Glutamatergic neuron (in vitro differentiated cells): Measurements from ENCODE around the gene UMAD1. TPM values are rescaled to one million over a fixed set of nuclear protein-coding genes. Genes with fewer than 3 reads are reported as not detected.

ENCODE experiments used
- DNase-seq: peaks from one replicate; pipeline ENCODE4 v3.0.0; 2022
- H3K27ac Mint-ChIP-seq: one replicate; pipeline ENCODE4 v1.8.0; 2020; ENCODE audit warnings: mild to moderate bottlenecking, mixed read lengths, inconsistent platforms; ENCODE audit not compliant: unreplicated experiment
- H3K27me3 Mint-ChIP-seq: one replicate; pipeline ENCODE4 v1.8.0; 2020; ENCODE audit warnings: mild to moderate bottlenecking, moderate library complexity, mixed read lengths, inconsistent platforms; ENCODE audit not compliant: unreplicated experiment
- H3K36me3 Mint-ChIP-seq: one replicate; pipeline ENCODE4 v1.8.0; 2020; ENCODE audit warnings: mild to moderate bottlenecking, mixed read lengths, inconsistent platforms; ENCODE audit not compliant: unreplicated experiment
- H3K4me1 Mint-ChIP-seq: one replicate; pipeline ENCODE4 v1.8.0; 2020; ENCODE audit warnings: mild to moderate bottlenecking, low read depth, mixed read lengths, inconsistent platforms; ENCODE audit not compliant: unreplicated experiment
- H3K4me3 Mint-ChIP-seq: one replicate; pipeline ENCODE4 v1.8.0; 2020; ENCODE audit warnings: mild to moderate bottlenecking, mixed read lengths, inconsistent platforms; ENCODE audit not compliant: unreplicated experiment
- H3K9me3 Mint-ChIP-seq: one replicate; pipeline ENCODE4 v1.8.0; 2020; ENCODE audit warnings: mild to moderate bottlenecking, moderate library complexity, mixed read lengths, inconsistent platforms; ENCODE audit not compliant: unreplicated experiment
- total RNA-seq: library from RNA; stranded (reverse); fragmentation: NEBNext Ultra II Directional; extraction: Animal tissue kit (Norgen Biotek cat#: 25700); gene quantifications from one replicate; pipeline ENCODE4 v1.2.1, GENCODE V29; 2021; ENCODE audit not compliant: unreplicated experiment
- TF ChIP-seq, protein P1 (sequence below): fragments of 200-600 bp; sonication (generic); IDR thresholded peaks from one replicate; pipeline ENCODE4 v1.5.0; 2021; ENCODE audit not compliant: partially characterized antibody, unreplicated experiment

UMAD1 gene
- total RNA-seq, 1 donor from 2014 or later, result 5.2 TPM

DNA sequence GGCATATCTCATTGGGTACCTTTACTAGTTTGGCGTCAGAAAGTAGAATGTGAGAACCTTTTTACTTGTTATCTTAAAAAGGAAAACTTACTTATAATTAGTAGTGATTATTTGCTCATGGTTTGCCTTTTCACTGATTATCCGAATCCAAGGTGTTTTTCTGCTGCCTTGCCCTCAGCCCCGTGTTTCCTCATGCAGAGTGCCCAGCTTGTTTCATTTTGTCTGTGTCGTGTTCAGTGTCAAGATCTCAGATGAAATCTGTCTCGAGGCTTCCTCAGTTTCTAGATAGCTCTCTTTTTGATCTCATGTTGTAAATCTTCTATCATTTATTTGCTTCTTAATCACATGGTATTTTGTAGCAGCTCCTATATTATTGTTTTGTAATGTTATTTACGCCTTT lies 47.8 kb downstream of the UMAD1 start:
- Mint-ChIP-seq H3K4me3 (no peak overlapping the region), H3K36me3 (no peaks in the 10 kb centered on the region), H3K27me3 (no peaks in the 10 kb centered on the region), H3K27ac (no peak overlapping the region), H3K4me1 (no peaks in the 10 kb centered on the region), H3K9me3 (no peaks in the 10 kb centered on the region)
- TF ChIP-seq, protein P1, sequence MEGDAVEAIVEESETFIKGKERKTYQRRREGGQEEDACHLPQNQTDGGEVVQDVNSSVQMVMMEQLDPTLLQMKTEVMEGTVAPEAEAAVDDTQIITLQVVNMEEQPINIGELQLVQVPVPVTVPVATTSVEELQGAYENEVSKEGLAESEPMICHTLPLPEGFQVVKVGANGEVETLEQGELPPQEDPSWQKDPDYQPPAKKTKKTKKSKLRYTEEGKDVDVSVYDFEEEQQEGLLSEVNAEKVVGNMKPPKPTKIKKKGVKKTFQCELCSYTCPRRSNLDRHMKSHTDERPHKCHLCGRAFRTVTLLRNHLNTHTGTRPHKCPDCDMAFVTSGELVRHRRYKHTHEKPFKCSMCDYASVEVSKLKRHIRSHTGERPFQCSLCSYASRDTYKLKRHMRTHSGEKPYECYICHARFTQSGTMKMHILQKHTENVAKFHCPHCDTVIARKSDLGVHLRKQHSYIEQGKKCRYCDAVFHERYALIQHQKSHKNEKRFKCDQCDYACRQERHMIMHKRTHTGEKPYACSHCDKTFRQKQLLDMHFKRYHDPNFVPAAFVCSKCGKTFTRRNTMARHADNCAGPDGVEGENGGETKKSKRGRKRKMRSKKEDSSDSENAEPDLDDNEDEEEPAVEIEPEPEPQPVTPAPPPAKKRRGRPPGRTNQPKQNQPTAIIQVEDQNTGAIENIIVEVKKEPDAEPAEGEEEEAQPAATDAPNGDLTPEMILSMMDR, result no peak
- DNase-seq, result no peak

DNA sequence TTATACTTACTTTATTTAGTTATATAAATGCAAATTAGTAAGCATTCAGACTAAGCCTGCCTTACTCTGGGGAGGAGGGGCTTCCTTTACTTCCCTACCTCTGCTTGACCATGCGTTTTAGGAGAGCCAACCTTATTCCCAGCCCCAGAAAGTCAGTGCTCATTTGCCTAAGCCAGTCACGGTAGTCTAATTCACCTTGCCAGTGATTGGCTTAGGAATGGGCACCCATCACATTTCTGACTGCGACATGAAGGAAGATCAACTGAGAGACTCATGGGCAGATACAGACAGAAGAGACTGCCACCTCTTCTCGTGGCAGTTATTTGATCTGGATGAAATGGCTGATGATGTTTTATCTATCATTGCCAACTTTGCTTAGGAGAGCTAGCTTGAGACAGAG lies 48.4 kb downstream of the UMAD1 start:
- H3K27me3 Mint-ChIP-seq, result no peaks in the 10 kb centered on the region
- no peak for DNase-seq

DNA sequence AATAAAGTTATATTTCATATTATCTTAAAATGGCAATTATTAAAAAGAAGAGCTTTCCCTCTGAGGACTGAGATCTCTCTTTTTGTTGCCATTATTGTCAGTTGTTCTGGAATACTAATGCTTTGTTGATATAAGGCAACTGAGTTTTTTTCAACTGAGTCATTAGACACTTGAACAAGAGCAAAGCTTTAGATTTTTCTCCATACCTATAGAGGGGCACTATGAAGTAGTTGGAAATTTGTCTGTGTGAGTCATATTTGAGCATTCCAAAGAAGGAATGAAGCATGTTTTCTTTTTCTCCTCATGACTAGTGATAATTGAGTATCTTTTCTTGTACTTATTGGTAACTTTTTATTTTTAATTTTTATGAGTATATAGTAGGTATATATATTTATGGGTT lies 53.3 kb downstream of the UMAD1 start:
- no peaks in the 10 kb centered on the region for H3K9me3 Mint-ChIP-seq
- H3K4me3 Mint-ChIP-seq, result no peak overlapping the region
- no peak overlapping the region for H3K27ac Mint-ChIP-seq
- TF ChIP-seq, protein P1, result no peak
- H3K4me1 Mint-ChIP-seq, result peaks cover 14% of the 10 kb centered on the region
- DNase-seq, result no peak
- peaks cover 5% of the 10 kb centered on the region for H3K36me3 Mint-ChIP-seq
- H3K27me3 Mint-ChIP-seq, result no peaks in the 10 kb centered on the region

More for the DNA sequence above, 48.4 kb downstream of the UMAD1 start:
- H3K9me3 Mint-ChIP-seq, result no peaks in the 10 kb centered on the region
- TF ChIP-seq, protein P1, result no peak
- no peaks in the 10 kb centered on the region for H3K36me3 Mint-ChIP-seq
- H3K4me3 Mint-ChIP-seq, result no peak overlapping the region
- H3K4me1 Mint-ChIP-seq, result no peaks in the 10 kb centered on the region
- no peak overlapping the region for H3K27ac Mint-ChIP-seq

DNA sequence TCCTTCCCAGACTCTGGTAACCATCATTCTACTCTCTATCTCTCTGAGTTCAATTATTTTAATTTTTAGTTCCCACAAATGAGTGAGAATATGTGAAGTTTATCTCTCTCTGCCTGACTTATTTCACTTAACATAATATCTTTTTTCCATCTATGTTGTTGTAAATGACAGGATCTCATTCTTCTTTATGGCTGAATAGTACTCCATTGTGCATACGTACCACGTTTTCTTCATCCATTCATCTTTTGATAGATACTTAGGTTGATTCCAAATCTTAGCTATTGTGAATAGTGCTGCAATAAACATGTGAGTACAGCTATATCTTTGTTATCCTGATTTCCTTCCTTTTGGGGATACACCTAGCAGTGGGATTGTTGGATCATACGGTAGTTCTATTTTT lies 54.0 kb downstream of the UMAD1 start:
- H3K9me3 Mint-ChIP-seq, result no peaks in the 10 kb centered on the region
- H3K36me3 Mint-ChIP-seq, result peaks cover 5% of the 10 kb centered on the region
- DNase-seq, result no peak
- no peak overlapping the region for H3K27ac Mint-ChIP-seq
- H3K4me3 Mint-ChIP-seq, result no peak overlapping the region
- TF ChIP-seq, protein P1, result no peak
- no peaks in the 10 kb centered on the region for H3K27me3 Mint-ChIP-seq
- peaks cover 15% of the 10 kb centered on the region for H3K4me1 Mint-ChIP-seq

DNA sequence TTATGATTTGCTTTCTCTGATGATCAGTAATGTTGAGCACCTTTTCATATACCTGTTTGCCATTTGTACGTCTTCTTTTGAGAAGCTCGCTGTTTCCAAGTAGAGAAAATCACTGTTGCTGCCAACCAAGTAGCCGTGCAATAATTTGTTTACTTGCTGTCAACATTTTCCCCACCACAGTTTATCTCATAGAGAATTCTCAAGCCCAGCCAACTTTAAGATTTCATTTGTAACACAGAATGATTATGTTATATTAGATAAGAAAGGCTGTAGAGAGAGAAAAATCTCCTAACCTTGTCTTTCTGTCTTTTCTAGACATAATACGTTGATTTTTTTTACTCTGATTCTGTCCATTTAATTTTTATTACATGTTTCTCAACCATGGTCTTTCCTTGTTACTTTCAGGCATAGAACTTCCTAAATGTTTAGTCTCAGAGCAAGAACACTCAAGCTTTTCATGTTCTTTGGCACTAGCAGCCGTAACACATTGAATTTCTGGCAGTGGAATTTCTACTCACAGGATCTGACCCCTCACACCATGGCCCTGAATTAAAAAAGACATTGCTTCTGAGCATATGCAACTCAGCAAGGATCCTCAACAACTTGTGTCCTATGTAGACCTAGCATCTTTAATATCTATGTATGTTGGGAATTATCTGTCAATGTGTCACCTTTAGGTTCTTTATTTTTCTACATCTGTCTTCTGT lies 54.7 kb downstream of the UMAD1 start:
- Mint-ChIP-seq H3K27ac (no peak overlapping the region), H3K9me3 (no peaks in the 10 kb centered on the region), H3K36me3 (peaks cover 5% of the 10 kb centered on the region), H3K4me1 (peaks cover 16% of the 10 kb centered on the region), H3K4me3 (no peak overlapping the region), H3K27me3 (no peaks in the 10 kb centered on the region)
- TF ChIP-seq, protein P1, result no peak
- DNase-seq, result no peak
